Right forelimb (tissue), 1 donor: ENCODE measurements around the gene PLEKHN1.
"Not testable (repeated sequence)": the region's sequence is repeated elsewhere in the genome, so short reads cannot be mapped to it uniquely, and the experiment has no call there.

Experiments
- DNase-seq: peaks from one replicate; pipeline ENCODE4 v3.0.0-alpha.2; 2018

Gene PLEKHN1

DNA sequence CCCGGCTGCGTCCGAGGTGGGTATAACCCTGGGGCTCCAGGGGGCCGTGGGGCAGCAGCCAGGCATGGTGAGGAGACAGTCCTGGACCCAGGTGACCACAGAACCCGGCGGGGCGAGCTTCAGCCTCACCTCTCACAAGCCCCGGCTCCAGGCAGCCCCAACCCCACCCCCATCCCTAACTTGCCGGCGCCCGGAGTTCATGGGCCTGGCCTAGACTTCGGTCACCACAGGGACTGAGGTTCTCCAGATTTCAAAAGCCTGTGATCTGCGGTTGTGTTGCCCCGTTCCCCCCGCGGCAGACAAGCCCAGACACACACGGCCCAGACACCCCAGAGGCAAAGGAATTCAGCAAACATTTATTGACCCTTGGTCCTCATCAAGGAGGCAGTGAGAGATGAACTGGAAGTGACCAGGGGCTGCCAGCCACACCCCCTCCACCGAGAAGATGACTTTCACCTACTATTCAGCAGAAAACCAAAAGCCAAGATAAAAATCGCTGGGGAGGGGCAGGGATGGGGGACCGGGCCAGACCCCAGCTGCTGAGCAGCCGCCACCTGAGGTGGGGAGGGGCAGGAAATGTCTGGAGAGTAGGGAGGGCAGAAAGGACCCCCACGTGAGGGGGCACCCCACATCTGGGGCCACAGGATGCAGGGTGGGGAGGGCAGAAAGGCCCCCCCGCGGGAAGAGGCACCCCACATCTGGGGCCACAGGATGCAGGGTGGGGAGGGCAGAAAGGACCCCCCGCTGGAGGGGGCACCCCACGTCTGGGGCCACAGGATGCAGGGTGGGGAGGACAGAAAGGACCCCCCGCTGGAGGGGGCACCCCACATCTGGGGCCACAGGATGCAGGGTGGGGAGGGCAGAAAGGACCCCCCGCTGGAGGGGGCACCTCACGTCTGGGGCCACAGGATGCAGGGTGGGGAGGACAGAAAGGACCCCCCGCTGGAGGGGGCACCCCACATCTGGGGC, 29.7 kb downstream of the PLEKHN1 start:
- no peak for DNase-seq

DNA sequence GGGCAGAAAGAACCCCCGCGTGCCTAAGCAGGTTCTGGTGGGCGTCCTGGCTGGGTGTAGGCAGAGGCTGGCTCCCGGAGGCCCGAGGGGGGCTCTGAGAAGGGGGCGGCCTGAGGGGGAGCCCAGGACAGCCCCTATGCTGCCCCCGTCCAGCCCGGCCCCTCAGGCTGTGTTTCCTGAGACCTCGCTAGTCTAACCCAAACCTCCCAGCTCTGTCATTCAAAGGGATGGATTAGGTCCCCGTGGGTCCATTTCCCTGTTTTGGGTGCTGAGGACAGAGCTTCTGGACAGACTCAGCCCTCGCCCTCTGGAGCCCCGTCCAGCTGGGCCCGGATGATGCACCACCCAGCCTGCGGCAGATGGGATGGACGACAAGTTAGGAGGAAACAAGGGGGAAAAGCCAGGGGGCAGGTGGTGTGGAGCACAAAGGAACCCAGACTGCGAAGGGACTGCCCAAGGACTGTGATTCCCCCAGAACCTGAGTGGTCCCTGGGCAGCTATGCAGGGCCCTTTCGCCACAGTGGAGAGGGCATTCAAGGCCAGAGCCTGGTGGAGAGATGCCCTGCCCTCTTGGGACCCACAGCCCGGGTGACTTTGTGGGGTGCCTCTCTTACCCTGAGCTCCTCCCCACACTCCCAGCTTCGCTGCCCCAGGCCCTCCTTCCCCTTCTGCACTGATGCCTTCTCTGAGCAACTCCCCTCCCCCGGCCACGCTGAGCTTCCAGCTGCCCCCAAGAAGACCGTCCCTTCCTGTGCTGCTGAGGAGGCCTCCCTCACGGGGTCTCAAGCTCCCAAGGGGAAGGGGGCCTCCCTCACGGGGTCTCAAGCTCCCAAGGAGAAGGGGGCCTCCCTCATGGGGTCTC, 30.8 kb downstream of the PLEKHN1 start:
- DNase-seq, result peak; percentile 41

DNA sequence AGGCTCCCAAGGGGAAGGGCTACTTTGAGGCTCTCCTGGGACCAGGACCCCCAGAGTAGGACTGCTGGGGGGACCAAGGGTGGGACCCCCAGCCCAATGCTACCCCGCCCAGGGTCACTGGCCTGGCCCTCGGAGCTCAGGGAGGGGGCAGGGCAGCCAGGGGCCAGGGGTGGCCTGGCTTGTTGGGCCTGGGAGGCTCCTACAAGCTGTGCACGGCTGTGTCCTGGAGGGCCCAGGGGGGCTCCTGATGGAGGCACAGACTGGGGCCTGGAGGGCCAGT, 31.4 kb downstream of the PLEKHN1 start:
- DNase-seq, result no peak

DNA sequence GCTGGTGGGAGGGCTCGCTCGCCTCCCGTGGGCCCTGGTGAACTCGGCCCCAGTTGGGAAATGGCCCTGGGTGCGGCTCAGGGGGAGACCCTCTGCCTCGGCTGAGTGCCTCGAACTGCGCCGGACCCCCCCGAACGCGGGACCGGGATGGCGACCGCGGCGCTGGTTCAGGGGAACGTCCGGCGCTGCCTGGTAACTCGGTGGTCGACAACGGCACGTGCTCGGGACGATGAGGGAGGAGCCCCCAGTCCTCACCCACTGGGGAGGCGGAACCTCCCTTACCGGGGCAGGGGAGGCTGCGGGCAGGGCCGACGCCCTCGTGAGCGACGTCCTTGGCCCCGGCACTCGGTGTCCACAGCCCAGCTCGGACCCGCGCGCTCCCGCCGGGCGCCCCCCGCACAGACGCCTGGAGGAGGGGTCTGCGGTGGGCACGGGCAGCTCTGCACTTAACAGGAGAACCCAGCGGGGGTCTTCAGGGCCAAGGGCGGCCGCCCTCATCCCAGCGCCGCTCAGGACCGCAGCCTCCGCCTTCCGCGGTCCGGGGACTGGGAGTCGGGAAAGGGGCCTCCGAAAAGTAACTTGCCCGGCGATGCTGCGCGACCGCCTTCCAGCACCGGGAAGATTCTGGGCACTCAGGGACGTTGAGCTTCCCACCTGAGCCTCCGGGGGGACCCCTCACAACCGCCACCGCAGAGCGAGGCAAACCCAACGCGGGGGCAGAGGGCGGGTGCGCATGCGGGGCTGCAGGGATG, 31.9 kb downstream of the PLEKHN1 start:
- no peak for DNase-seq

DNA sequence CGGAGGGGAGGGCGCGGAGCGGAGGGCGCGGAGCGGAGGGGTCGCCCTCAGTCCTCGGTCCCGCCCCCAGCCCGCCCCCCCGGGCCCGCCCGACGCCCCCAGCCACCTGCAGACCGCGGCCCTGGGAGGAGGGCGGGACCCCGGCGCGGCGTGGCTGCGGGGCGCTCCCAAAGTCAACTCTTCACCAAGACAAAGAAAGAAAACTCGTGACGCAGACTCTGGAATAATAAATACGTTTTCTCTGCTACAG, 32.4 kb downstream of the PLEKHN1 start:
- DNase-seq, result no peak

DNA sequence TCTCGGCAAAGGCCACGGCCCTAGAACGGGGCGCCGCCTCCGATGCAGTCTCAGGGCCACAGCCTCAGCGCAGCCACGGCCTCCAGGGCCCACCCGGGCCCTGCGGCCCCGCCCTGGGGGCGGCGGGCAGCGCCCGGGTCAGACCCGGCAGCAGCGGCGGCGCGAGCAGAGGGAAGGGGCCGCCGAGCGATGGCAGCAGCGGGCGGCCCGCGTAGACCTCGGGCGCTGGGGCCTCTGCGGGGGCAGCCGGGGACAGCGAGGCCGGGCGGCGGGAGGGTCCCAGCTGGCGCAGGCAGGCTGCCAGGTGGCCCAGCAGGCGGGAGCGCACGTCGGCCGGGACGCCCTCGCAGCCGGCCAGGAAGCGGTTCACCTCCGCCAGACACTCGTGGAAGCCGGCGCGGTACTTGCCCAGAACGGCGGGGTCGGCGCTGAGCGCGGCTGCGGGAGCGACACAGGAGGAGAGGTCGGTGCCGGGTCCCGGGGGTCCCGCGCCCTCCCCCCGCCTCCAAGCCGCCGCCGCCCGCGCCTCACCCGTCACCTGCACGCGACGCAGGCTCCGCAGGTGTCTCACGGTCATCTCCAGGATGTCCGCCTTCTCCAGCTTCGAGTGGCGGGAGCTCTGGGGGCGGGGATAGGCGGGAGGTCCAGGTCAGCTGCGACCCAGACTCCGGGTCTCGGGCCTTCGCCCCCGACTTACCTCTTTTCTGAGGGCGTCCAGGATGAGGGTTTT, 32.9 kb downstream of the PLEKHN1 start:
- DNase-seq, result no peak

DNA sequence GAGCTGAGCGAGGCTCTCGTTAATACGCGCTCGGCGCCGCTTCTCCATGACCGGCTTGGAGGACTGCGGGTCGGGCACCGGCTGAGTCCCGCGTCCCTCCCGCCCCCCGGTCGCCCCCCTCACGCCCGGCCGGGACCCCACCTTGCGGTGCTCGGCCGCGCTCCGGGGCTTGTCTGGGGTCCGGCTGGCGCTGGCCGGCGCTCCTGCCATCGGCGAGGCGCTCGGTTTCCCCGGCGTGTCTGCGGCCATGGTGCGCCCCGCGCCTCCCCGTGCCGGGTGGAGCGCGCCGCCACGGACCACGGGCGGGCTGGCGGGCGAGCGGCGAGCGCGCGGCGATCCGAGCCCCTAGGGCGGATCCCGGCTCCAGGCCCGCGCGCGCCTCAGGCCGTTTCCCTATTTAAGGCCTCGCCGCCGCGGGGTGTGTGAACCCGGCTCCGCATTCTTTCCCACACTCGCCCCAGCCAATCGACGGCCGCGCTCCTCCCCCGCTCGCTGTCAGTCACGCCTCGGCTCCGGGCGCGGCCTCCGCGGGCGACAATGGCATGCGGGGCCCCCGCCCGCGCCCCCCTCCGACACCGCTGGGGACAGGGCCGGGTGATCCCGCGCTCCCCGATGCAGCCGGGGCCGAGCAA, 33.6 kb downstream of the PLEKHN1 start, which contains the start of gene HES4:
Gene HES4, minus strand, starts transcription at position 373 of the 632 bp plus-strand sequence. Its CDS starts 124 bp downstream, at position 249.
- DNase-seq, result peak; percentile 93

DNA sequence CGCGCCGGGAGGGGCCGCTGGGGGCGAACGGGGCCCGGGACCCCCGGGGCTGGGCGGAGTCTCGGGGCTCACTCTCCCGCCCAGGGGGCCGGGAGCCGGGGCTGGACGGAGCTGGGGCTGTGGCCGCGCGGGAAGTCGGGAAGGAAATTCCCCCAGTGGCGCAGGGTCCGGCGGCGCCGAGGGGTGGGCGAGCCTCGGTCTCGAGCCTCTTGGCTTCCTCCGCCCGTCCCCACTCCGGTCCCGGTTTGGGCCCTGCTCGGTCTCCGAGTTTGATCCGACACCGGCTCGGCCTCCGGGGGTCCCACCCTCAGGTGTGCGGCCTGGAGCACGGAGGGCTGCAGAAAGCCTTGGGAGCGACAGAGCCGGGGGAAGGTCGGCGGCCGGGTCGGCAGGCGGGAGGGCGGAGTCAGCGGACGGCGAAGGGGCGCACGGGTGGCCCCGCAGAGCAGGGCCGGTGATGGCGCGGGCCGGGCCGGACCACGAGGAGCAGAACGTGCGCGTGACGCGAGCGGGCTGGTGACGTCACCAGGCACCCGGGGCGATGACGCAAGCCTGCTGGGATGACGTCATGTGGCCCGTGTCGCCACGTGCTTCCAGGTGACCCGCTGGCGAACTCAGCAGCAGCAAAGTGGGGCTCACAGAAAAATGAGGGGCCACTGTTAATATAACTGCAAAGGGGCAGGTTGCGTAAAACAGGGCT, 34.2 kb downstream of the PLEKHN1 start:
- DNase-seq, result peak; percentile 93

DNA sequence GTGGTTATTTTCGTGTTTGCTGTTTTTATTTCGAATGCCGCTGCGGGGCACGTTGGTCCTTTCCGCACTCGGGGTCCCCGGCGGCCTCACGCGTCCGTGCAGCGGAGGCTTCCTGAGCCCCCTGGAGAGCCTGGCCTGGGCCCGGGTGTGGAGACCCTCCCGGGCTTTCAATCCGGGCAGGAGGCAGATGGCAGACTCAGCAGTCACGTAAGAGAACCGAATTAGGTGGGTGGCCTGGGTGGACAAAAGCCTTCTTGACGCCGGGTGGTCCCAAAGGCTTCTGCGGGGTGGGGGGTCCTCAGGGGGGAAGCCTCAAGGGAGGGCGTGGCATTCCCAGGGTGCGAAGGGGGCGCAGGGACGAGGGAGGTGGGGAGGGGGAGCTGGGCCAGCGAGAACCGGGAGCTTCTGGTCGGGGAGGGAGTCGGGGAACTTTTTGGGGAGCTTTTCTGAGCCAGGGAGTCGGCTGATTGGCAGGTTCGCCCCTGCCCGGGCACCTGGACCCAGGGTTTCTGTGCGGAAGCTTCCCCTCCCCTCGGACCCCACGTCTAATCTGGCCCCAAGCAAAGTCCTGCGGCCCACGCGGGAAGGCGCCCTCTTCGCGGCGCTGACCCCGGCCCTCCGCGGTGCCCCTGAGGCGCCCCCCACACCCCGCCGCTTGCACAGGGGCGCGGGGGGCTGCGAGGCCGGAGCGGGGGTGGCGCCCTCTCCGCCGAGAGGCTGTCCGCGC, 34.9 kb downstream of the PLEKHN1 start:
- no peak for DNase-seq

DNA sequence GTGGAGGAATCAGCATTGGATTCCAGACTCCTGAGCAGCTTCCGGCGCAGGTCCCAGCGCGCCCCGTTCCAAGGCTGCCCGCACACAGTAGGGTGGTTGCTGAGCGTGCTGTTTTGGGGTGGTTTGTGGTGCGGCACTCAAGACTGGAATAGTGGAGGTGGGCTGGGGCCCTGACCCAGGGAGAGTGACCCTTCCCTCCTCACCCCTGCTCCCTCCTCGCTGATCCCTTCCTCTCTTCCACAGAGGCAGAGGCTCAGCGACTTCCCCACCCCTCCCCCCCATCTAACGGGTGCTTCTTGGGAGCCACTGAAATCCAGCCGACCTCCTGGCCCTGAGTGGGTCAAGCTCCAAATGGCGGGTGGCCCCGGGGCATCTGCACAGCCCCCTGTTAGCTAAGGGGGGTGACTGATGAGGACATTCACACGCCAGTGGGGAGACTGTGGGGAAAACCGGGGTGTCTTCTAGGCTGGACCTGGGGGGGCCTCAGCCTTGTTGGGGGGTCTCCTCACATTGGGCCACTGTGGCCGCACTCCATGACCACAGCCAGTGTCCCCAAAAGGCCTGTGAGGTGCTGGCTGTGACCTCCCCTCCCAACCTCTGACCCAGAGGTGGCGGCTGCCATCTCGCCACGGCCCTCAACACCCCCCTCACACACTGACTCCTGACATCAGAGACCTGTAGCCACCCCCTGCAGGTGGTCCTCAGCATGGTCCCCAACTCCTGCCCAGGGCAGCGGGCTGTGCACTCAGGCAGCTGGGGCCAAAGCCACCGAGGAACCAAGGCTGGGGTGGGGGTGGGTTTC, 37.5 kb downstream of the PLEKHN1 start:
- DNase-seq, result peak; percentile 40

DNA sequence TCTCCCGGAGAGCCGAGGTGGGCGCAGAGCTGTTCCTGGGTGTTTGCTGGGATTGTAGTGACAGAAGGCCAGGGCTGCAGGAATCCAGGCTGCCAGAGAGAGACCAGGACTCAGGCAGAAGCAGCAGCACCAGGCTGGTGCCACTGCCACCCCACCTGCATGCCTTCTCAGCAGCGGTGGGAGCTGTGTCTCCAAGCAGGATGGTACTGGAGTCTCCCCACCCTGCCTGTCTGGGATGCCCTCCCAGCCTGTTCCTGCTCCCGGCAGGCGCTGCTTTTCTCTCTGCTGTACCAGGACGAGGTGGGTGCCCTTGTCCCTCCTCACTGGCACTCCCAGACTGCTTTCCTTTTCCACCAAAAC, 38.1 kb downstream of the PLEKHN1 start:
- DNase-seq, result no peak

DNA sequence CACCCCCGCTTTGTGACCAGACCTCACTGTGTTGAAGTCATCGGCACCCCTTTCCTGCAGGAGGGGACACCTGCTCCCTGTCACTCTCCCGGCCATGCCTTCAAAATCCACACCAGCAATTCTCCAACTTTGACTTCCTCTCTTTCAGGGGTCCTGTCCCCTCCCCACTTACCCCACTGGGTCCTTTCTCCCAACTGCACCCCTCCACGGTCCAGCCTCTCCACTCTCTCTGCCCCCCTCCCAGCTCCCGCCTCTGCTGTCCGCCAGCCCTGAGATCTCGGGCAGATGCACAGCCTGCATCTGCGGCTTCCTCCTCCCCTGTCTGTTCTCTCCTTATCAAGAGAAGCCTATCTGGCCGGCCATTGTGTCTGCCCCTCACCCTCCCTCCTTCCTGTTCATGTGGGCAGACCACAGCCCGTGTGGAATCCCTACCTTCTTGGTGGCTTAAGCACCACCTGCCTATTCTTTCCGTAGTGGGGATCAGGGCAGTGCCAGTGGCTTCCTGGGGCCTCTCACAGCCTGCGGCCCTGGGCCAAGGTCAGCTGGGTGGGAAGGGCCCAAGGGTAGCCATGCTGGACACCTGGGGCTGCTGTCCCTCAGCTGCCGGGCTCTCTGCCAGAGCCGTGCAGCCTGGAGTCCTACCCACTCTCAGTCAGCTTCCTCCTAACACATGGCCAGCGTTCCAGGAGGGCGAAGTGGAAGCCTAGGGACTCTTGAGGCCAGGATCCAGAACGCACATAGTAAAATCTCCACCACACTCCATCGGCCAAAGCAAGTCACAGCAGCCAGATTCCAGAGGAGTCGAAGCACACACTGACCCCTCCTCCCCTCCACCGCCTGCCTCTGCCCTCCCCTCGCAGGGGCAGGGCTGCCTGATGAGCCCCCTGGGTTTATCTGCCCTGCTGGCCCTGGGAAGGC, 38.8 kb downstream of the PLEKHN1 start:
- DNase-seq, result peak; percentile 60

DNA sequence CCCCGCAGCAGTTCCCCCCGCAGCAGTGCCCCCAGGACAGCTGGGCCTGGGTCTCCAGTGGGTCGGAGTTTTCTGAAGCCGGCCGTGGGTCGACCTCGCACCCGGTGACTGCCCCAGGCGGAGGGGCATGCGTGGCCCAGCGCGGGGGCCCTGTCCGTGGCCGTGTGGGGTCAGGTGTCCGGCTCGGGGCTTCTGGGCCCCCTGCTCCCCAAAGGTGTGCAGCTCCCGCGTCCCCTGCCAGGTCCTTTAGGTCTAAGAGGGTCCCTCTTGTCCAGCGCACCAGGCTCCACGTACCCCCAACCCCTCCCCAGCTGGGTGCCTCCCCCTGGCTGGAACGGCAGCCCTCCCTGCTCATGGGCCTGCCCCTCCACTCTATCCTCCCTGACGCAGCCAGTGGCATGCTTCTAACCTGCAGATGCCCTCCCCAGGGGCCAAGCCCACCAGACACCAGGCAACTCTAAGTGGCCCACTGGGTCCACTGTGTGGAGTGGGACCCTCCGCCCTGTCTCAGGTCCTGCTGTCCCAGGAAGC, 39.6 kb downstream of the PLEKHN1 start:
- DNase-seq, result no peak

DNA sequence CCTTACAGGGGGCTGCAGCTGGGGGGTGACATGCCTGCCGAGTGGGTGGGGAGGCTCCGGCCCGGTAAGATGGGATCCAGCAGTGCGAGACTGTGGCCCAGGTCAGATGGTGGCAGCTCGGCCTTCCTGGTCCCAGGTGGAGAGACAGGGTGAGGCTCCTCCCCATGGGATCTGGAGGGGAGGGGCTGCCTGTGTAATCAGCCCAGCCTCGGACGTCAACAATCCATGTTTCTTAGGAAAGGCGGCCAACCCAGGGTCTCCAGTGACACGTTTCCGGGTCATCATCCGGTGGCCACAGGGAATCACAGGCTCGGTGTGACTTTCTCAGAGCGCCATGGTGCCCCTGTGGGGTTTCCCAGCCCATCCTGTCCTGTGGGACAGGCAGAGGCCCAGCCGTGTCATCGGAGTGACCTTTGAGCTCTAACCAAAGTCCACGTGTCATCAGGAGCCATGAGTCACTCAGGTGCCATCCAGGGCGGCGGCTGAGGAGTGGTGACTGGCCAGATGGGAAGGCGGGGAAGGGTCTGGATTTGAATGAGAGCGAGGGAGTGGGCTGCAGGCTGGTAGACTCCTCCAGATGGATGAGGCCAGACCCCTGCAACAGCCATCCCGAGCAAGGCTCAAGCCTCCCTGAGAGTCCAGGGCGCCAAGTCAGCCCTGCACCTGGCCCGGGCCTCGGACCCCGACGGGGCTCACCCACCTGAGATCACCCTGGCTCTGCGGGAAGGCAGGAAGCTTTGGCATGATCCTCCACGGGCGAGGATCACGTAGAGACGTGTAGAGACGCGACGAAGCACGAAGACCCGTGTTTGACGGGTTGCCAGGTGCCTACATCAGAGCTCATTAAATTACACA, 40.2 kb downstream of the PLEKHN1 start:
- DNase-seq, result no peak

DNA sequence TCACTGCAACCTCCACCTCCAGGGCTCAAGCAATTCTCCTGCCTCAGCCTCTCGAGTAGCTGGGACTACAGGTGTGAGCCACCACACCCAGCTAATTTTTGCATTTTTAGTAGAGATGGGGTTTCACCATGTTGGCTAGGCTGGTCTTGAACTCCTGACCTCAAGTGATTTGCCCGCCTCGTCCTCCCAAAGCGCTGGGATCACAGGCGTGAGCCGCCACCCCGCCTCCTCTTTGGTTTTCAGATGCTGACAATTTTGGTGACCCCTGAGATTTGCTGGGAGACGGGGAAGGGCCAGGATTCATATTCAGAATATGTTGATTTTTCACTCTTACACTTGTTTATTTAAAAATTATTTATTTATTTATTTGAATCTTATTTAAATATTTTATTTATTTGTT, 43.8 kb downstream of the PLEKHN1 start:
- DNase-seq, result not testable (repeated sequence)

DNA sequence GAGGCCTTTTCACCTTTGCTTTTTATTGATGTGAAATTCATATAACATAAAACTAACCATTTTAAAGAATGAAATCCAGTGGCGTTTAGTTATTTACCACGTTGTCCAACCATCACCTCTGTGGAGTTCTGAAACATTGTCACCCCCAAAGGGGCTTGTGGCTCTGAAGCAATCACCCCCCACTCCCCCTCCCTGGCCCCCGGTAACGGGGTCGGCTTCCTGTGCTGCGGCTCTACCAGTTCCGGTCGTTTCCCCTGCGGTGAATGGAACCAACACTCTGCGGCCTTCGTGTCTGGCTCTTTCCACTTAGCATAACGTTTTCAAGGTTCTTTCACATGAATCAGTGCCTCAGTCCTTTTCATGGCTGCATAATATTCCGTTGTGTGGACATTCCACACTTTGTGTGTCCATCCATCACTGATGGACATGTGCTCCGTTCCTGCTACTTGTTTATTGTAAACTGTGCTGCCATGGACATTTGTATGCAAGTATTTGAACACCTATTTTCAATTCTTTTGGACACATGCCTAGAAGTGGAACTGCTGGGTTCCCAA, 45.2 kb downstream of the PLEKHN1 start:
- DNase-seq, result no peak

DNA sequence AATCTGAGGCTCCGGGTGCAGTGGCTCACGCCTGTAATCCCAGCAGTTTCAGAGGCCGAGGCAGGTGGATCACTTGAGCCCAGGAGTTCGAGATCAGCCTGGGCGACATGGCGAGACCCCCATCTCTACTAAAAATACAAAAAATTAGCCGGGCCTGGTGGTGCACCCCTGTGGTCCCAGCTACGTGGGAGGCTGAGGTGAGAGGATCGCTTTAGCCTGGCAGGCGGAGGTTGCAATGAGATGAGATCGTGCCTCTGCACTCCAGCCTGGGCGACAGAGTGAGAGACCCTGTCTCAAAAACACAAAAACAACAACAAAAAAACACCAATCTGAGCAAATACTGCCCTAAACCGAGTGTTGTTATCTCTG, 46.4 kb downstream of the PLEKHN1 start:
- not testable (repeated sequence) for DNase-seq
